ENCODE data around the gene CPB2.

The CPB2 gene

GRCh38 chr13:46097015-46097414 lies 7.8 kb downstream of the CPB2 start:
- no peak for DNase-seq (ENCODE audit: low spot score)

- no peak for DNase-seq (ENCODE audit: low spot score)
Measured at GRCh38 chr13:46094478-46094877, 10.4 kb downstream of the CPB2 start.

GRCh38 chr13:46088821-46089562 lies 15.8 kb downstream of the CPB2 start:
- no peak for DNase-seq (ENCODE audit: low spot score)

GRCh38 chr13:46087481-46087880 lies 17.4 kb downstream of the CPB2 start:
- DNase-seq (ENCODE audit: low spot score), result no peak

GRCh38 chr13:46086985-46087384 lies 17.8 kb downstream of the CPB2 start:
- DNase-seq (ENCODE audit: low spot score), result no peak

- no peak for DNase-seq (ENCODE audit: low spot score)
Measured at GRCh38 chr13:46086421-46086922, 18.4 kb downstream of the CPB2 start.

- no peak for DNase-seq (ENCODE audit: low spot score)
Measured at GRCh38 chr13:46085737-46086136, 19.1 kb downstream of the CPB2 start.

- no peak for DNase-seq (ENCODE audit: low spot score)
Measured at GRCh38 chr13:46082324-46082723, 22.5 kb downstream of the CPB2 start.

- DNase-seq (ENCODE audit: low spot score), result no peak
Measured at GRCh38 chr13:46079770-46080169, 25.1 kb downstream of the CPB2 start.

- no peak for DNase-seq (ENCODE audit: low spot score)
Measured at GRCh38 chr13:46077265-46077664, 27.6 kb downstream of the CPB2 start.

GRCh38 chr13:46076827-46077226 lies 28.0 kb downstream of the CPB2 start:
- DNase-seq (ENCODE audit: low spot score), result no peak

- no peak for DNase-seq (ENCODE audit: low spot score)
Measured at GRCh38 chr13:46075811-46076210, 29.0 kb downstream of the CPB2 start.

GRCh38 chr13:46071590-46072249 lies 33.1 kb downstream of the CPB2 start:
- no peak for DNase-seq (ENCODE audit: low spot score)

- no peak for DNase-seq (ENCODE audit: low spot score)
Measured at GRCh38 chr13:46063292-46063691, 41.5 kb downstream of the CPB2 start.

GRCh38 chr13:46062185-46062584 lies 42.6 kb downstream of the CPB2 start:
- DNase-seq (ENCODE audit: low spot score), result no peak

GRCh38 chr13:46059405-46059804 lies 45.4 kb downstream of the CPB2 start:
- DNase-seq (ENCODE audit: low spot score), result no peak

- no peak for DNase-seq (ENCODE audit: low spot score)
Measured at GRCh38 chr13:46058268-46058667, 46.6 kb downstream of the CPB2 start.

GRCh38 chr13:46057256-46058015 lies 47.4 kb downstream of the CPB2 start:
- DNase-seq (ENCODE audit: low spot score), result no peak

- DNase-seq (ENCODE audit: low spot score), result no peak
Measured at GRCh38 chr13:46053162-46054012, 51.4 kb downstream of the CPB2 start.

- DNase-seq (ENCODE audit: low spot score), result peak; percentile 95
Measured at GRCh38 chr13:46052319-46053161, 52.3 kb downstream of the CPB2 start, which contains the start of gene ZC3H13. TSS of gene ZC3H13 (minus strand) at chr13:46052746. CDS start at chr13:46045507, 7,239 bp downstream.

- no peak for DNase-seq (ENCODE audit: low spot score)
Measured at GRCh38 chr13:46051968-46052318, 52.9 kb downstream of the CPB2 start.
